Ovary (tissue), 3 donors: Measurements from ENCODE around the gene FGFBP1.

ENCODE experiments used
- POLR2A ChIP-seq: fragments of 450-650 bp; IDR thresholded peaks from one replicate; pipeline ENCODE4 v1.6.1; 2017; ENCODE audit warnings: antibody characterized with exemption, mild to moderate bottlenecking, moderate library complexity
- TF ChIP-seq, protein P1 (sequence below), 3 donors: fragments of 450-650 bp in 2 of 3; fragments of 200-600 bp in 1 of 3; IDR thresholded peaks; one replicate each; pipeline versions ENCODE4 v1.5.1 to v1.8.0; 2016 to 2022; ENCODE audit warnings: antibody characterized with exemption in 3 of 3, mild to moderate bottlenecking in 1 of 3
- donor health status: DM: no; HTN: no; CAD: no.

- TF ChIP-seq, protein P1, sequence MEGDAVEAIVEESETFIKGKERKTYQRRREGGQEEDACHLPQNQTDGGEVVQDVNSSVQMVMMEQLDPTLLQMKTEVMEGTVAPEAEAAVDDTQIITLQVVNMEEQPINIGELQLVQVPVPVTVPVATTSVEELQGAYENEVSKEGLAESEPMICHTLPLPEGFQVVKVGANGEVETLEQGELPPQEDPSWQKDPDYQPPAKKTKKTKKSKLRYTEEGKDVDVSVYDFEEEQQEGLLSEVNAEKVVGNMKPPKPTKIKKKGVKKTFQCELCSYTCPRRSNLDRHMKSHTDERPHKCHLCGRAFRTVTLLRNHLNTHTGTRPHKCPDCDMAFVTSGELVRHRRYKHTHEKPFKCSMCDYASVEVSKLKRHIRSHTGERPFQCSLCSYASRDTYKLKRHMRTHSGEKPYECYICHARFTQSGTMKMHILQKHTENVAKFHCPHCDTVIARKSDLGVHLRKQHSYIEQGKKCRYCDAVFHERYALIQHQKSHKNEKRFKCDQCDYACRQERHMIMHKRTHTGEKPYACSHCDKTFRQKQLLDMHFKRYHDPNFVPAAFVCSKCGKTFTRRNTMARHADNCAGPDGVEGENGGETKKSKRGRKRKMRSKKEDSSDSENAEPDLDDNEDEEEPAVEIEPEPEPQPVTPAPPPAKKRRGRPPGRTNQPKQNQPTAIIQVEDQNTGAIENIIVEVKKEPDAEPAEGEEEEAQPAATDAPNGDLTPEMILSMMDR (IDR thresholded peaks at IDR 0.05), result no peak
- no peak for TF ChIP-seq POLR2A
Measured at GRCh38 chr4:15929540-15929939, 9.0 kb downstream of the FGFBP1 start.
